Stimulated activated CD8-positive, alpha-beta memory T cell treated with anti-CD3 and anti-CD28 coated beads, Interleukin-15, amount 100 ng/mL, for 24 hours (primary cell): Measurements from ENCODE around the gene RBM25.
A peak's percentile ranks its signal among the peaks of the same experiment; 100 is the strongest.

Experiments
- DNase-seq: peaks from one replicate; pipeline ENCODE4 v3.0.0-alpha.2; 2020; ENCODE audit warnings: low read depth

RBM25 gene

DNA sequence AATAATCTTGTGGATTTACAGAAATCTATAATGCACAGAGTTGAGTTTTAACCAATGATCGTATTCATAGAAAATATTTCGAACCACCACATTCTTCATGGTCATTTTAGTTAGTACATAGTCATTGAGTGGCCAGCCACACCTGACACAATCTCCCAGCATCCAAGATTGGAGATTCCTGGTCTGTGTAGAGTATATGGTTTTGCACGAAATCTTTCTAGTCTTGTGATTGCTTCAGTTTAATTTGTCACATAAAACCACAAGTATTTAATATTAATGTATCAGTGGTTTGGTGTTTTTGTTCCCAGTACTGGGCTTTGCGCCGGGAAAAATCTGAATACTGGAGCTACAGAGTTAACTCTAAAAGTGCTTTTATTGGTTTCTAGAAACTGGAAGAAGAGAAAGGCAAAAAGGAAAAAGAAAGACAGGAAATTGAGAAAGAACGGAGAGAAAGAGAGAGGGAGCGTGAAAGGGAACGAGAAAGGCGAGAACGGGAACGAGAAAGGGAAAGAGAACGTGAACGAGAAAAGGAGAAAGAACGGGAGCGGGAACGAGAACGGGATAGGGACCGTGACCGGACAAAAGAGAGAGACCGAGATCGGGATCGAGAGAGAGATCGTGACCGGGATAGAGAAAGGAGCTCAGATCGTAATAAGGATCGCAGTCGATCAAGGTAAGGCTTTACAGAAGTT, 44.6 kb downstream of the RBM25 start:
- DNase-seq, result no peak

- no peak for DNase-seq
These were observed 46.7 kb downstream of the RBM25 start for GRCh38 chr14:73105050-73105449.

DNA sequence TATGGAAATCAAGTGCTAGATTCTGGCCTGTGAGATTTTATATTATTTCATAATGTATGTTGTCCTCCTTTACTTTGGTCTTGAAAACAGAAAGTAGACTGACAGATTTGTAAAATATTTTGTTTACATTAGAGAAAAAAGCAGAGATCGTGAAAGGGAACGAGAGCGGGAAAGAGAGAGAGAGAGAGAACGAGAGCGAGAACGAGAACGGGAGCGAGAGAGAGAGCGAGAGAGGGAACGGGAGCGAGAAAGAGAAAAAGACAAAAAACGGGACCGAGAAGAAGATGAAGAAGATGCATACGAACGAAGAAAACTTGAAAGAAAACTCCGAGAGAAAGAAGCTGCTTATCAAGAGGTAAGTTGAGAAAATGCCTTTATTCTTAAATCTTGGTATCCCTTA, 47.4 kb downstream of the RBM25 start:
- DNase-seq, result no peak

DNA sequence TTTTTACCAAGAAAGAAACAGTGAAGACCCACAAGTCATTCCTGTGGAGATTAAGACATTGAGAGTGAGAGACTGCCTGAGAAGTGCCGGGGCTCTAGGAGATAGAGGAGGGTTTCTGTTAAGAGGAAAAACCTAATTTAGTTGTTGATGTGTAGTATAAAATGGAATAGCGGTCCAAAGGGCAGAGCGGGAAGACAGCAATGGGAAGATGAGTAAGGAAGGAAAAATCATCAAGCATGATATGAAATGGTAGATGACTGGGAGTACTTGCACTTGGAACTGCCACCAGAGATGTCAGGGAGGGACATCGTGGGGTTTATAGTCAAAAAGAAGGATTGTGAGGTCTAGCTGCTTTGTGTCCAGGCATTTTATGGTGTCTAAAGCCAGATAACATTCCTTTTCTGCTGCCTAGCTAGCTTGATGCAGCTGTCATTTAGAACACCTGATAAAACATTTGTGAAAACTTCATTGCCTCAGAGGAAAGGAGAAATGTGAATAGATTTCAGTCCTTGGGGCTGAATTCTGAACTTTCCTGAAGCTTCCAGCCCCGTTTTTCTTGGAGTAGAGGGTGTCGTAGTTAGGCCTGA, 57.8 kb downstream of the RBM25 start:
- DNase-seq, result no peak

- DNase-seq, result no peak
These were observed 66.0 kb downstream of the RBM25 start for GRCh38 chr14:73124180-73124894.

GRCh38 chr14:73125169-73125588, 66.8 kb downstream of the RBM25 start:
- DNase-seq, result no peak

GRCh38 chr14:73125746-73126145, 67.4 kb downstream of the RBM25 start:
- DNase-seq, result no peak

GRCh38 chr14:73133795-73134194, 75.5 kb downstream of the RBM25 start:
- no peak for DNase-seq

DNA sequence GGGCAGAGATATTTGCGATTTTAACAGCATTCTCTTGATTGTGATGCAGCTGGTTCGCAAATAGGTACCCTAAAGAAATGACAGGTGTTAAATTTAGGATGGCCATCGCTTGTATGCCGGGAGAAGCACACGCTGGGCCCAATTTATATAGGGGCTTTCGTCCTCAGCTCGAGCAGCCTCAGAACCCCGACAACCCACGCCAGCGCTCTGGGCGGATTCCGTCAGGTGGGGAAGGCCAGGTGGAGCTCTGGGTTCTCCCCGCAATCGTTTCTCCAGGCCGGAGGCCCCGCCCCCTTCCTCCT, 77.7 kb downstream of the RBM25 start:
- DNase-seq, result no peak

DNA sequence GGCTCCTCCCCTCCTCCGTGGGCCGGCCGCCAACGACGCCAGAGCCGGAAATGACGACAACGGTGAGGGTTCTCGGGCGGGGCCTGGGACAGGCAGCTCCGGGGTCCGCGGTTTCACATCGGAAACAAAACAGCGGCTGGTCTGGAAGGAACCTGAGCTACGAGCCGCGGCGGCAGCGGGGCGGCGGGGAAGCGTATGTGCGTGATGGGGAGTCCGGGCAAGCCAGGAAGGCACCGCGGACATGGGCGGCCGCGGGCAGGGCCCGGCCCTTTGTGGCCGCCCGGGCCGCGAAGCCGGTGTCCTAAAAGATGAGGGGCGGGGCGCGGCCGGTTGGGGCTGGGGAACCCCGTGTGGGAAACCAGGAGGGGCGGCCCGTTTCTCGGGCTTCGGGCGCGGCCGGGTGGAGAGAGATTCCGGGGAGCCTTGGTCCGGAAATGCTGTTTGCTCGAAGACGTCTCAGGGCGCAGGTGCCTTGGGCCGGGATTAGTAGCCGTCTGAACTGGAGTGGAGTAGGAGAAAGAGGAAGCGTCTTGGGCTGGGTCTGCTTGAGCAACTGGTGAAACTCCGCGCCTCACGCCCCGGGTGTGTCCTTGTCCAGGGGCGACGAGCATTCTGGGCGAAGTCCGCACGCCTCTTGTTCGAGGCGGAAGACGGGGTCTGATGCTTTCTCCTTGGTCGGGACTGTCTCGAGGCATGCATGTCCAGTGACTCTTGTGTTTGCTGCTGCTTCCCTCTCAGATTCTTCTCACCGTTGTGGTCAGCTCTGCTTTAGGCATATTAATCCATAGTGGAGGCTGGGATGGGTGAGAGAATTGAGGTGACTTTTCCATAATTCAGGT, 78.3 kb downstream of the RBM25 start, which contains the start of gene PSEN1:
TSS of gene PSEN1 (plus strand) at position 121 of the 839 bp plus-strand sequence. CDS start 11,513 bp downstream, outside the sequence.
- peak; percentile 98 for DNase-seq

GRCh38 chr14:73140811-73141323, 82.5 kb downstream of the RBM25 start:
- no peak for DNase-seq

DNA sequence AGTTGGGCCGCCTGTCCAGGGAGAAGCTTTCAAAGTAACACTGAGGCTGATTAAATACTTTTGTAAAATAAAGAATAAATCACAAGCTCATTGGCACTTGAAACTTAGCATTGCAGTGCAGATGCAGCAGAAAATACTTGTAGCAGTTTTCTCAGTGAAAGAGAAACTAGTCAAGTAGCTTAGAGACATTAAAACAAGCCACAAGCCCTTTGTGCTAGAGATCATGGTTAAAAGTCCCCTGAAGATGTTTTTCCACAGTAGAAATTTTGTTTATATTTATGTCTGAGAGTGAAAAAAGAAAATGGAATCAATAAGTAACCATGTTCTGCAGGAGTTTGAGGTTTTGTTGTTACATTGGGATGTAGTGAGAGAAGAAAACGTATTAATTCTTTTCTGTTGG, 83.9 kb downstream of the RBM25 start:
- no peak for DNase-seq

DNA sequence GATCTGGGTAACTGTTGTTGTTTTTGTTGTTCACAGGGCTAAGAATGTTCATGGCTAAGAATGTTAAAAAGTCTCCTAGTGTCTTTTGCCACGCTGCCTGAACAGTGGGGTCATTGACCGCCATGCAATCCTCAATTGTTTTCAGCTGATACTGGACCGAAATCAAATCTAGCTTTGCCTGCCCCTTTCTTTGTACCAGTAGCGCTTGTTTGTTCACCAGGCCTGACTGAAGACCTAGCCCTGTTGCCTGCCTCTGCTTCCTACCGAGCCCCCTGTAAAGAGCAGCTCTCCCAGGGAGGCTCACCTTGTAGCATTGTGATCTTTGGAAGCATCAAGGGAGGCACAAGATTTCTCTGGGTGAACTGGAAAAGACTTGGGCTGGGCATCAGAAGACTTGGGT, 84.7 kb downstream of the RBM25 start:
- DNase-seq, result no peak

- no peak for DNase-seq
These were observed 85.3 kb downstream of the RBM25 start for GRCh38 chr14:73143617-73144016.

GRCh38 chr14:73145371-73145770, 87.0 kb downstream of the RBM25 start:
- DNase-seq, result no peak

DNA sequence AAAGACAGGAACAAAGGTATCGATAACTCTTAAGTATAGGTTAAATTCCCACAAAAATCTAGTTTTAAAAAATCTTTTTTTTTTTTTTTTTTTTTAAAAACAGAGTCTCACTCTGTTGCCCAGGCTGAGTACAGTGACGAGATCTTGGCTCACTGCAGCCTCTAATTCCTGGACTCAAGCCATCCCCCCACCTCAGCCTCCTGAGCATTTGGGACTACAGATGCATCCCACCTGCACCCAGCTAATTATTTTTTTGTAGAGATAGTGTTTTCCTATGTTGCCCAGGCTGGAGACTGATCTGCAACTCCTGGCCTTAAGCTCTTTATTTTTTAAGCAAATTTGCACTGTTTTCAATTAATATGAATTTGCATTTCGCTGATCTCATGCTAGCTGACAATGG, 87.8 kb downstream of the RBM25 start:
- DNase-seq, result no peak

- DNase-seq, result no peak
These were observed 91.4 kb downstream of the RBM25 start for GRCh38 chr14:73149753-73150152.

DNA sequence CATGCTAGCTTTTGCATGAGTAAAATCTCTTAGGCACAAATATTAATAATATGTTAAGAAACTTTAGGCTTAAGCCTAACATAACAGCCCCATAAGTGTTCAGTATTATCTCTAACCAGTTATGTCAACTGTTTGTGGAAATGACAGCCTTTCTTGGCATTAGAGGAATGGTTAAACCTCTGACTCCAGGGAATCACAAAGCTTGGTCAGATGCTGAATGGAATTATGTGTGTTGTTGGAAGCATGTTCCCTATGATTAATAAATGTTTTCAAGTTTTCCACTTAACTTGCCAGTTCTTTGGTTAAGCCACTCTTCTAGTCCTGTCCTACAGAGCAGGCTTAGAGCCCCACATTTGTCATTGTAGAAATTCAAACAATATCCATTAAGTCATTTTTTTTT, 94.9 kb downstream of the RBM25 start:
- no peak for DNase-seq

DNA sequence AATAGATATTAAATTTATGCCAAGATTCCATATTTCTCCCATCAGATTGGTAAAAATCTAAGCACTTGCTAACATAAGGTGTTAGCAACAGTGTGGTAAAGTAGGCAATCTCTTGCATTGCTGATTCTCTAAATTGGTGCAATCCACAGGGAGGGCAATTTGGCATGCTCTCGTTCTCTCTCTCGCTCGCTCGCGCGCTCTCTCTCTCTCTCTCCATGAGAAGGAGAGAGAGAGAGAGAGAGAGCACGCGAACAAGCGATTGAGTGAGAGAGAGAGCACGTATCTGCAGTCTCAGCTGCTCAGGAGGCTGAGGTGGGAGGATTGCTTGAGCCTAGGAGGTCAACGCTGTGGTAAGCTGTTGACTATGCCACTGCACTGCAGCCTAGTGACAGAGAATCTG, 103.9 kb downstream of the RBM25 start:
- DNase-seq, result no peak

- no peak for DNase-seq
These were observed 108.1 kb downstream of the RBM25 start for GRCh38 chr14:73166399-73166798.

- no peak for DNase-seq
These were observed 109.4 kb downstream of the RBM25 start for GRCh38 chr14:73167727-73168126.

- DNase-seq, result no peak
These were observed 109.9 kb downstream of the RBM25 start for GRCh38 chr14:73168274-73168673.
